HG02763 (cell line): ENCODE results near the gene SLC35A3.
"Not testable (repeated sequence)": the region's sequence is repeated elsewhere in the genome, so short reads cannot be mapped to it uniquely, and the experiment has no call there.

Source experiments
- ATAC-seq: cut with Tn5 transposase; IDR thresholded peaks from one replicate; pipeline ENCODE4 v1.9.1; 2021; ENCODE audit warnings: mild to moderate bottlenecking, moderate library complexity; ENCODE audit not compliant: unreplicated experiment

Gene SLC35A3

GRCh38 chr1:100028765-100029164 is 59.0 kb downstream of the SLC35A3 start:
- ATAC-seq, result no peak

- ATAC-seq, result no peak
Measured at GRCh38 chr1:100034470-100034869, 64.7 kb downstream of the SLC35A3 start.

GRCh38 chr1:100035214-100035613 is 65.4 kb downstream of the SLC35A3 start:
- no peak for ATAC-seq

- ATAC-seq, result no peak
Measured at GRCh38 chr1:100036718-100037655, 67.2 kb downstream of the SLC35A3 start.

GRCh38 chr1:100037656-100037926 is 67.8 kb downstream of the SLC35A3 start:
- ATAC-seq, result no peak

- peak; percentile 91 for ATAC-seq
Measured at GRCh38 chr1:100037927-100038659, 68.3 kb downstream of the SLC35A3 start.

GRCh38 chr1:100038660-100039287 is 69.0 kb downstream of the SLC35A3 start:
- peak; percentile 47 for ATAC-seq

- no peak for ATAC-seq
Measured at GRCh38 chr1:100039591-100039990, 69.8 kb downstream of the SLC35A3 start.

GRCh38 chr1:100045206-100045605 is 75.4 kb downstream of the SLC35A3 start:
- no peak for ATAC-seq

GRCh38 chr1:100047235-100047708 is 77.5 kb downstream of the SLC35A3 start:
- not testable (repeated sequence) for ATAC-seq

GRCh38 chr1:100050139-100050538 is 80.3 kb downstream of the SLC35A3 start:
- ATAC-seq, result no peak

GRCh38 chr1:100051401-100051800 is 81.6 kb downstream of the SLC35A3 start:
- no peak for ATAC-seq

- no peak for ATAC-seq
Measured at GRCh38 chr1:100051893-100052292, 82.1 kb downstream of the SLC35A3 start.

GRCh38 chr1:100053119-100053518 is 83.3 kb downstream of the SLC35A3 start:
- no peak for ATAC-seq

- ATAC-seq, result no peak
Measured at GRCh38 chr1:100053727-100054126, 83.9 kb downstream of the SLC35A3 start.

- ATAC-seq, result no peak
Measured at GRCh38 chr1:100061681-100062080, 91.9 kb downstream of the SLC35A3 start.

GRCh38 chr1:100065183-100065968 is 95.6 kb downstream of the SLC35A3 start:
- no peak for ATAC-seq

GRCh38 chr1:100065969-100066227 is 96.1 kb downstream of the SLC35A3 start:
- no peak for ATAC-seq

GRCh38 chr1:100070201-100070939 is 100.6 kb downstream of the SLC35A3 start:
- no peak for ATAC-seq

GRCh38 chr1:100073531-100073930 is 103.7 kb downstream of the SLC35A3 start:
- ATAC-seq, result no peak
